ENCODE data around the gene RBM39. TPM values are rescaled to one million over a fixed set of nuclear protein-coding genes. Genes with fewer than 3 reads are reported as not detected.

RBM39 gene
- total and polyA plus RNA-seq, 9 of the 15 experiments (the other 6 are each of a cell fraction or from before 2014, with no cell fraction given): 143 to 319 (median 228) TPM

DNA sequence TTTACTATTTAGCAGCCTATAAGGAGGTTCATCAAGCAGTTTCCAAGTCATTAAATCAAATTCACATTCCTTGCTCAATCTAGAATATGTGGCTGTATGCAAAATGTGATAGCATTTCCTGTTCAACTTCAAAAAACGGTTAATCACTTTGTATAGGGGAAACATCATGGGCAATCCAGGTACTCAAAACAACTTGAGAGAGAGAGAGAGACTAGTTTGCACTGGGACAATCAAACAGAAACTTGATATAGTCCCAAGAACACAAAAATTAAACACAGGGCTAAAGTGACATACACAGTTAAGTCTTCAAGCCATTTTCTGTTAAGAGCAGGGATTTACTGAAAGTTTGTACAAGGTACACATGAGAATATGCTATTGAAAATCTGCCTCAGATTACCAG lies 84.8 kb downstream of the RBM39 start (continued):
- TF ChIP-seq, protein P1, sequence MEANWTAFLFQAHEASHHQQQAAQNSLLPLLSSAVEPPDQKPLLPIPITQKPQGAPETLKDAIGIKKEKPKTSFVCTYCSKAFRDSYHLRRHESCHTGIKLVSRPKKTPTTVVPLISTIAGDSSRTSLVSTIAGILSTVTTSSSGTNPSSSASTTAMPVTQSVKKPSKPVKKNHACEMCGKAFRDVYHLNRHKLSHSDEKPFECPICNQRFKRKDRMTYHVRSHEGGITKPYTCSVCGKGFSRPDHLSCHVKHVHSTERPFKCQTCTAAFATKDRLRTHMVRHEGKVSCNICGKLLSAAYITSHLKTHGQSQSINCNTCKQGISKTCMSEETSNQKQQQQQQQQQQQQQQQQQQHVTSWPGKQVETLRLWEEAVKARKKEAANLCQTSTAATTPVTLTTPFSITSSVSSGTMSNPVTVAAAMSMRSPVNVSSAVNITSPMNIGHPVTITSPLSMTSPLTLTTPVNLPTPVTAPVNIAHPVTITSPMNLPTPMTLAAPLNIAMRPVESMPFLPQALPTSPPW (CRISPR knock-in tag; IDR thresholded peaks at IDR 0.05): no peak

DNA sequence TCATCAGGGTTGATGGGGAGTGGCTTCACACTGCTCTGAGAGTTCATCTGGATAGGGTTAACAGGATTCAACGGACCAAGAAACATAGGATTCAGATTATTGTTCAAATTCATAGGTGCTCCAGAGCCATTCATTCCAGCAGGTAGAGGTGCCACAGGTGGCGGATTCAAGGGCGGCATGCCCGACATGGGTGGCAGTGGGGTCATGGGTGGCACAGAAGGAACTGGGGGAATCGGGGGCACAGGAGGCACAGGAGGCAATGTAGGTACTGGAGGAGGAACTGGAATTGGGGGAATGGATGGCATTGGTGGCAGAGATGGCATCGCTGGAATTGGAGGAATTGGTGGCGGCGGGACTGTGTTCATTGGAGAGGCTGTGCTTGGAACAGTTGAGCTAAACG lies 87.6 kb downstream of the RBM39 start:
- Histone ChIP-seq H3K27me3 (ENCODE audit: control insufficient read depth in 2 of 2, insufficient read depth in 2 of 2, low read length in 2 of 2) (no peaks in the 10 kb centered on the region), H3K79me2 (ENCODE audit: control insufficient read depth, insufficient read depth, low read length) (peaks cover 99% of the 10 kb centered on the region), H3K9me1 (ENCODE audit: control insufficient read depth, insufficient read depth, low read length) (no peaks in the 10 kb centered on the region), H3K4me3 (no peak overlapping the region), H3K4me2 (ENCODE audit: insufficient read depth, low read length) (no peak overlapping the region), H4K20me1 (replicated peaks; ENCODE audit: control insufficient read depth, insufficient read depth, low read length) (peaks cover 22% of the 10 kb centered on the region; the same call in 1 of the 2 replicates), H3K27ac (ENCODE audit: extremely low read depth, low read depth, low read length) (no peak overlapping the region), H3K36me3 (ENCODE audit: control insufficient read depth, insufficient read depth, low read length) (peaks cover 66% of the 10 kb centered on the region), H3K9ac (ENCODE audit: insufficient read depth in 1 of 2, low read depth in 2 of 2, low read length in 2 of 2) (no peak overlapping the region; a peak in 1 of 4 replicates), H2AFZ (ENCODE audit: low read depth, low read length) (no peak overlapping the region), H3K4me1 (replicated peaks in 1 of 2; ENCODE audit: control insufficient read depth in 2 of 2, insufficient read depth in 2 of 2, low read length in 2 of 2) (peaks cover 0 to 5% of the 10 kb centered on the region in 2 experiments; a peak in 1 of 5 replicates), H3K9me3 (replicated peaks; ENCODE audit: control insufficient read depth, insufficient read depth, low read depth, low read length) (no peaks in the 10 kb centered on the region)
- 99% methylated on average over 9 of the region's 9 CpGs for WGBS (ENCODE audit: insufficient coverage, low coverage, missing lambda C conversion rate)
- ChIA-PET CTCF (ENCODE audit: low intra/inter-chr PET ratio) (no interaction called here), POLR2A (interaction anchor here (0.7 to 3.8 kb wide), 4 partner anchors 10 to 188 kb away, joined by 3 to 26 read pairs (median 4); partner anchors contain the start of genes CPNE1 and RBM12)
- DNase-seq (ENCODE audit: extremely low read depth in 1 of 4, low spot score in 3 of 4): no peak
- intact Hi-C loops (cut with micrococcal nuclease) (no loop called here), in situ Hi-C loops (cut with MboI) (no loop called here)
- FAIRE-seq: no peak
- ATAC-seq: no peak
- no TSS peak for BruUV-seq (replicated peaks)
- TF ChIP-seq NCOA6 (IDR thresholded peaks at IDR 0.05) (no peak), ZNF134 (CRISPR knock-in tag; conservative IDR thresholded peaks at IDR 0.05) (no peak), SLC30A9 (CRISPR knock-in tag; IDR thresholded peaks at IDR 0.05) (no peak), POLR2B (IDR thresholded peaks at IDR 0.05; ENCODE audit: low read depth, partially characterized antibody) (peak; percentile 16), POLR2A (conservative IDR thresholded peaks at IDR 0.05) (0 out of 2 replicates have a peak, but pooled peaks have one; percentile 19), BRD9 (IDR thresholded peaks at IDR 0.05; ENCODE audit: low read depth, partially characterized antibody) (no peak)
- TF ChIP-seq, protein P2, sequence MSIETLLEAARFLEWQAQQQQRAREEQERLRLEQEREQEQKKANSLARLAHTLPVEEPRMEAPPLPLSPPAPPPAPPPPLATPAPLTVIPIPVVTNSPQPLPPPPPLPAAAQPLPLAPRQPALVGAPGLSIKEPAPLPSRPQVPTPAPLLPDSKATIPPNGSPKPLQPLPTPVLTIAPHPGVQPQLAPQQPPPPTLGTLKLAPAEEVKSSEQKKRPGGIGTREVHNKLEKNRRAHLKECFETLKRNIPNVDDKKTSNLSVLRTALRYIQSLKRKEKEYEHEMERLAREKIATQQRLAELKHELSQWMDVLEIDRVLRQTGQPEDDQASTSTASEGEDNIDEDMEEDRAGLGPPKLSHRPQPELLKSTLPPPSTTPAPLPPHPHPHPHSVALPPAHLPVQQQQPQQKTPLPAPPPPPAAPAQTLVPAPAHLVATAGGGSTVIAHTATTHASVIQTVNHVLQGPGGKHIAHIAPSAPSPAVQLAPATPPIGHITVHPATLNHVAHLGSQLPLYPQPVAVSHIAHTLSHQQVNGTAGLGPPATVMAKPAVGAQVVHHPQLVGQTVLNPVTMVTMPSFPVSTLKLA (conservative IDR thresholded peaks at IDR 0.05): no peak
